ENCODE measurements around the gene SEMA5B.

The SEMA5B gene

DNA sequence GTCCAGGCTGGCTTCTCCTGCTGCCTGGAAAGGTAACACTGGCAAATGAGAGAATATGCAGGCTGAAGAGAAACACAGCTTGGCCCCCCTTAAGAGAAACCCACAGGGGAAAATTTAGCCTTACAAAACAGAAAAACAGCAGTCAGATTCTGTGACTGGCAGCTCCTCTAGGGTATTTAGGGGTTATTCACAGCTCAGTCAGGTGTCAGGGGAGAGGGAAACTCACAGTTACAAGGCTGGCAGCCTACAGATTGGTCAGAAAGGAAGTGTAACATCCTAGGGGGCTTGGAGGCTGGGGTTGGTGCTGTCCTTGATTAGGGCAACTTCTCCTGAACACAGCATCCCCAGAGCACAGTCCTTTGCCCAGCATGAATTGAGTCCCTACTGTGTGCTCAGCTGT is 81.4 kb downstream of the SEMA5B start:
- H3K4me3 ChIP-seq (replicated peaks; ENCODE audit: insufficient read depth, low read length) = no peak overlapping the region

DNA sequence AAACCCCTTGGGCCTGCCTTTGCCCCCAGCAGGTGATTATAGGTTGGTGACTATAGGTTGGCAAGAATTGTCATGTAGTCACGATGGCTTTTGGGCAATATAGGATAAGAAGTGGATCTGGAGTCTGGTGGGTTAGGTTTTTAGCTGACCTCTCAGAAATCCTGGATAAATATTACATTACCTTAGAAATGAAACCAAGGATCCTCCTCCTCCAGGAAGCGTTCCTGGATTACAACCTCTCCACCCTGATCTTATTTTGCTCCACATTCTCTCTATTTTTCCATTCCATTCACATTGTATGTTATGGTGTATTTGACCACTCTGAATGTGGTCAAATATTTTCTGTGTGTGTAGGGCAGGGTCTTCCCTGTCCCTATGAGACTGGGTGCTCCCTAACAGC is 82.3 kb downstream of the SEMA5B start:
- no peak for TF ChIP-seq POLR2AphosphoS5 (IDR thresholded peaks at IDR 0.05; ENCODE audit: low read depth)
- no peak for TF ChIP-seq GABPA (IDR thresholded peaks at IDR 0.05; ENCODE audit: low read depth)
- TF ChIP-seq, protein P1, sequence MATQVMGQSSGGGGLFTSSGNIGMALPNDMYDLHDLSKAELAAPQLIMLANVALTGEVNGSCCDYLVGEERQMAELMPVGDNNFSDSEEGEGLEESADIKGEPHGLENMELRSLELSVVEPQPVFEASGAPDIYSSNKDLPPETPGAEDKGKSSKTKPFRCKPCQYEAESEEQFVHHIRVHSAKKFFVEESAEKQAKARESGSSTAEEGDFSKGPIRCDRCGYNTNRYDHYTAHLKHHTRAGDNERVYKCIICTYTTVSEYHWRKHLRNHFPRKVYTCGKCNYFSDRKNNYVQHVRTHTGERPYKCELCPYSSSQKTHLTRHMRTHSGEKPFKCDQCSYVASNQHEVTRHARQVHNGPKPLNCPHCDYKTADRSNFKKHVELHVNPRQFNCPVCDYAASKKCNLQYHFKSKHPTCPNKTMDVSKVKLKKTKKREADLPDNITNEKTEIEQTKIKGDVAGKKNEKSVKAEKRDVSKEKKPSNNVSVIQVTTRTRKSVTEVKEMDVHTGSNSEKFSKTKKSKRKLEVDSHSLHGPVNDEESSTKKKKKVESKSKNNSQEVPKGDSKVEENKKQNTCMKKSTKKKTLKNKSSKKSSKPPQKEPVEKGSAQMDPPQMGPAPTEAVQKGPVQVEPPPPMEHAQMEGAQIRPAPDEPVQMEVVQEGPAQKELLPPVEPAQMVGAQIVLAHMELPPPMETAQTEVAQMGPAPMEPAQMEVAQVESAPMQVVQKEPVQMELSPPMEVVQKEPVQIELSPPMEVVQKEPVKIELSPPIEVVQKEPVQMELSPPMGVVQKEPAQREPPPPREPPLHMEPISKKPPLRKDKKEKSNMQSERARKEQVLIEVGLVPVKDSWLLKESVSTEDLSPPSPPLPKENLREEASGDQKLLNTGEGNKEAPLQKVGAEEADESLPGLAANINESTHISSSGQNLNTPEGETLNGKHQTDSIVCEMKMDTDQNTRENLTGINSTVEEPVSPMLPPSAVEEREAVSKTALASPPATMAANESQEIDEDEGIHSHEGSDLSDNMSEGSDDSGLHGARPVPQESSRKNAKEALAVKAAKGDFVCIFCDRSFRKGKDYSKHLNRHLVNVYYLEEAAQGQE (IDR thresholded peaks at IDR 0.05; ENCODE audit: insufficient replicate concordance, low read depth) = no peak
- TF ChIP-seq, protein P2, sequence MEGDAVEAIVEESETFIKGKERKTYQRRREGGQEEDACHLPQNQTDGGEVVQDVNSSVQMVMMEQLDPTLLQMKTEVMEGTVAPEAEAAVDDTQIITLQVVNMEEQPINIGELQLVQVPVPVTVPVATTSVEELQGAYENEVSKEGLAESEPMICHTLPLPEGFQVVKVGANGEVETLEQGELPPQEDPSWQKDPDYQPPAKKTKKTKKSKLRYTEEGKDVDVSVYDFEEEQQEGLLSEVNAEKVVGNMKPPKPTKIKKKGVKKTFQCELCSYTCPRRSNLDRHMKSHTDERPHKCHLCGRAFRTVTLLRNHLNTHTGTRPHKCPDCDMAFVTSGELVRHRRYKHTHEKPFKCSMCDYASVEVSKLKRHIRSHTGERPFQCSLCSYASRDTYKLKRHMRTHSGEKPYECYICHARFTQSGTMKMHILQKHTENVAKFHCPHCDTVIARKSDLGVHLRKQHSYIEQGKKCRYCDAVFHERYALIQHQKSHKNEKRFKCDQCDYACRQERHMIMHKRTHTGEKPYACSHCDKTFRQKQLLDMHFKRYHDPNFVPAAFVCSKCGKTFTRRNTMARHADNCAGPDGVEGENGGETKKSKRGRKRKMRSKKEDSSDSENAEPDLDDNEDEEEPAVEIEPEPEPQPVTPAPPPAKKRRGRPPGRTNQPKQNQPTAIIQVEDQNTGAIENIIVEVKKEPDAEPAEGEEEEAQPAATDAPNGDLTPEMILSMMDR (IDR thresholded peaks at IDR 0.05; ENCODE audit: insufficient read depth, low read length) = no peak
- no peak for TF ChIP-seq SPI1 (IDR thresholded peaks at IDR 0.05; ENCODE audit: borderline replicate concordance, low read depth)
- no peak for DNase-seq (ENCODE audit: low read depth in 1 of 2, low spot score in 1 of 2)
- H3K27me3 ChIP-seq (ENCODE audit: insufficient read depth, poor library complexity, severe bottlenecking) = no peaks in the 10 kb centered on the region
- no peak overlapping the region for H3K27ac ChIP-seq (replicated peaks)
- no peak overlapping the region for H3K4me3 ChIP-seq (replicated peaks; ENCODE audit: insufficient read depth, low read length)

More for the DNA sequence above, 81.4 kb downstream of the SEMA5B start:
- no peak for DNase-seq (ENCODE audit: low read depth in 1 of 2, low spot score in 1 of 2)
- TF ChIP-seq, protein P1 (IDR thresholded peaks at IDR 0.05; ENCODE audit: insufficient replicate concordance, low read depth) = no peak
- TF ChIP-seq POLR2AphosphoS5 (IDR thresholded peaks at IDR 0.05; ENCODE audit: low read depth) = no peak
- TF ChIP-seq, protein P2 (IDR thresholded peaks at IDR 0.05; ENCODE audit: insufficient read depth, low read length) = no peak
- TF ChIP-seq GABPA (IDR thresholded peaks at IDR 0.05; ENCODE audit: low read depth) = no peak
- TF ChIP-seq SPI1 (IDR thresholded peaks at IDR 0.05; ENCODE audit: borderline replicate concordance, low read depth) = no peak
- H3K27ac ChIP-seq (replicated peaks) = no peak overlapping the region
- H3K27me3 ChIP-seq (ENCODE audit: insufficient read depth, poor library complexity, severe bottlenecking) = no peaks in the 10 kb centered on the region

DNA sequence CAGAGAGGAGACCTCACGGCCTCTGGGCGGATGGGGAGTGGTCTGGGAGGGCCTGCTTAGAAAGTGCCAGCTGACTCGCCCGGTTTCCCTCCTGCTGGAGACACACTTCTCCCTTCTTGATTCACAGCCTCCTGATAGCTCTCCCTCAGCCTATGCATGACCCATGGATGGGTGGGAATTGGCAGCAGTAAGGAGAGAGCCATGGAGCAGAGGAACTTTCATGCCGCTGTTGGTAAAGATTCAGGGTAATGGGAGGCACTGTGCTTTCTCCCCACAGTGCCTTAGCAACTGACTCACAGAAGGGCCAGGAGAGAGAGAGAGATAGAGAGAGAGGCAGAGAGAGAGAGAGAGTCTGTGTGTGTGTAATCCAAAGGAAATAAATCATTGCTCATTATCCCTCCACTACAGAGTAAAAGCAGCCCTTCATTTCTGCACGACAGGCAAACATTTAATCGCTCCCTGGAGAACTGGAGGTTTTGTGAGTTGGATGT is 82.8 kb downstream of the SEMA5B start:
- Histone ChIP-seq H3K4me3 (replicated peaks; ENCODE audit: insufficient read depth, low read length) (no peak overlapping the region), H3K27ac (replicated peaks) (no peak overlapping the region), H3K27me3 (ENCODE audit: insufficient read depth, poor library complexity, severe bottlenecking) (no peaks in the 10 kb centered on the region)
- no peak for TF ChIP-seq POLR2AphosphoS5 (IDR thresholded peaks at IDR 0.05; ENCODE audit: low read depth)
- TF ChIP-seq, protein P1 (IDR thresholded peaks at IDR 0.05; ENCODE audit: insufficient replicate concordance, low read depth) = no peak
- TF ChIP-seq SPI1 (IDR thresholded peaks at IDR 0.05; ENCODE audit: borderline replicate concordance, low read depth) = no peak
- TF ChIP-seq GABPA (IDR thresholded peaks at IDR 0.05; ENCODE audit: low read depth) = no peak
- TF ChIP-seq, protein P2 (IDR thresholded peaks at IDR 0.05; ENCODE audit: insufficient read depth, low read length) = no peak
- no peak for DNase-seq (ENCODE audit: low read depth in 1 of 2, low spot score in 1 of 2)

All from HL-60 (cell line).